Gastrocnemius medialis (tissue), 4 donors: ENCODE measurements around the gene SLTM.

Experiments
- POLR2A ChIP-seq, 2 donors: fragments of 450-650 bp; IDR thresholded peaks; one replicate each; pipeline ENCODE4 v1.6.1; 2017; ENCODE audit warnings: antibody characterized with exemption in 2 of 2, mild to moderate bottlenecking in 2 of 2, moderate library complexity in 2 of 2
- TF ChIP-seq, protein P1 (sequence below), 5 experiments: fragments of 450-650 bp in 3 of 5; fragments of 200-600 bp in 2 of 5; sonication (generic) in 2 of 5; IDR thresholded peaks in 4 of 5; conservative IDR thresholded peaks in 1 of 5; 1 replicate in 4 of 5; 2 replicates in 1 of 5; pipeline ENCODE4 v1.5.1; 2016 to 2019; ENCODE audit warnings: antibody characterized with exemption in 5 of 5, mild to moderate bottlenecking in 3 of 5, moderate library complexity in 3 of 5

DNA sequence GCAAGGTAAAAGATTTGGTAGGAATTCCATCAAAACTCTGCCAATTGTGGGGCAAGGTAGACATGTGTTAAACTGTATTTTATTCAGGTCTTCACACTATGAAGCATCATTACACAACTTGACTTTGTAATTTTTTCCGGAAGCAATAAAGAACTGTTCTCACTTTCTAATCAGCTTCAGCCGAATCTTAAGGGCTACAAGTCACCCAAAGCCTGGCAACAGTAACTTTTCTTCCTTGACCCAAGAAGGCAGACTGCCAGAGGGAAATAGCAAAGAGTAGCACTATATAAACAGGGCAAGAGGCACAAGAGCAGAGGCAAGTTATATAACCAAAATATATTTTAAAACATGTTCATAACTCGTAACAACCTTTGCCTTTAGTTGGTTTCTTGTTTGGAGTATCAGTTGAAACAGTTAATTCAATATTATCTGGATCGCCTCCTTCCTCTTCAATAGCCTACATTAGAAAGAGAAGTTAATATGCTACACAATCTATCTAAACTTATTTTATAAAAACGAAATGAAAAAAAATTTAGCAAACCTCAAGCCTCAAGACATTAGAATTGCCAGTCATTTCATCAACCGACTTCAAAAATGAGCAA is 1.4 kb downstream of the SLTM start:
- TF ChIP-seq, protein P1, sequence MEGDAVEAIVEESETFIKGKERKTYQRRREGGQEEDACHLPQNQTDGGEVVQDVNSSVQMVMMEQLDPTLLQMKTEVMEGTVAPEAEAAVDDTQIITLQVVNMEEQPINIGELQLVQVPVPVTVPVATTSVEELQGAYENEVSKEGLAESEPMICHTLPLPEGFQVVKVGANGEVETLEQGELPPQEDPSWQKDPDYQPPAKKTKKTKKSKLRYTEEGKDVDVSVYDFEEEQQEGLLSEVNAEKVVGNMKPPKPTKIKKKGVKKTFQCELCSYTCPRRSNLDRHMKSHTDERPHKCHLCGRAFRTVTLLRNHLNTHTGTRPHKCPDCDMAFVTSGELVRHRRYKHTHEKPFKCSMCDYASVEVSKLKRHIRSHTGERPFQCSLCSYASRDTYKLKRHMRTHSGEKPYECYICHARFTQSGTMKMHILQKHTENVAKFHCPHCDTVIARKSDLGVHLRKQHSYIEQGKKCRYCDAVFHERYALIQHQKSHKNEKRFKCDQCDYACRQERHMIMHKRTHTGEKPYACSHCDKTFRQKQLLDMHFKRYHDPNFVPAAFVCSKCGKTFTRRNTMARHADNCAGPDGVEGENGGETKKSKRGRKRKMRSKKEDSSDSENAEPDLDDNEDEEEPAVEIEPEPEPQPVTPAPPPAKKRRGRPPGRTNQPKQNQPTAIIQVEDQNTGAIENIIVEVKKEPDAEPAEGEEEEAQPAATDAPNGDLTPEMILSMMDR (IDR thresholded peaks at IDR 0.05 in 4 of 5, conservative IDR thresholded peaks at IDR 0.05 in 1 of 5): no peak
- TF ChIP-seq POLR2A (IDR thresholded peaks at IDR 0.05): no peak
